Panc1 (cell line): Measurements from ENCODE around the gene TBCE. TPM values are rescaled to one million over a fixed set of nuclear protein-coding genes. Genes with fewer than 3 reads are reported as not detected.
A peak's percentile ranks its signal among the peaks of the same experiment; 100 is the strongest.

ENCODE experiments used
- ATAC-seq: fragments of 200-7000 bp; cut with Tn5 transposase; 2 replicates; pipeline ENCODE4 v1.9.1; 2020; ENCODE audit warnings: mild to moderate bottlenecking, moderate library complexity
- BruUV-seq: library from RNA; stranded (reverse); fragments of 400-500 nt; replicated peaks from 2 replicates; lab custom pipeline; 2021; lab: Mats Ljungman, UMichigan
- CTCF ChIA-PET: fragments of 300-600 bp; sonication (Branson Sonifier 250); formaldehyde crosslinking; loops from one replicate; lab custom pipeline; 2022; ENCODE audit warnings: antibody characterized with exemption; lab: Charles Lee
- POLR2A ChIA-PET: fragments of 300-600 bp; sonication (Branson Sonifier 250); formaldehyde crosslinking; loops from one replicate; lab custom pipeline; 2022; ENCODE audit warnings: antibody characterized with exemption; lab: Charles Lee
- DNase-seq: peaks from one replicate; pipeline ENCODE4 v3.0.0-alpha.2; 2010; ENCODE audit warnings: low read depth, low spot score
- H3K27ac ChIP-seq: 2 replicates; pipeline ENCODE4 v1.5.1; 2011; ENCODE audit warnings: mild to moderate bottlenecking, low read length, inconsistent platforms
- H3K27me3 ChIP-seq: fragments of 200-500 bp; sonication (Bioruptor generic); 2 replicates; pipeline ENCODE4 v1.6.0; 2014; ENCODE audit warnings: low read length, inconsistent platforms; ENCODE audit not compliant: control insufficient read depth, insufficient read depth
- H3K36me3 ChIP-seq: fragments of 200-500 bp; sonication (Bioruptor generic); 2 replicates; pipeline ENCODE4 v1.5.1; 2014; ENCODE audit warnings: inconsistent platforms, mild to moderate bottlenecking, low read length, moderate library complexity; ENCODE audit not compliant: control insufficient read depth, insufficient read depth
- H3K4me1 ChIP-seq: 2 replicates; pipeline ENCODE4 v1.5.1; 2011; ENCODE audit warnings: inconsistent platforms, mild to moderate bottlenecking, low read length, moderate library complexity; ENCODE audit not compliant: control insufficient read depth, insufficient read depth
- H3K4me3 ChIP-seq, 2 experiments: 2 replicates each; pipeline ENCODE4 v1.5.1; 2011 to 2012; ENCODE audit warnings: low read depth in 2 of 2, low read length in 2 of 2, mild to moderate bottlenecking in 2 of 2, inconsistent platforms in 1 of 2, moderate library complexity in 1 of 2
- H3K9me3 ChIP-seq: fragments of 200-500 bp; sonication (Bioruptor generic); 2 replicates; pipeline ENCODE4 v1.5.1; 2014; ENCODE audit warnings: low read depth, mild to moderate bottlenecking, inconsistent platforms, low read length, moderate library complexity; ENCODE audit not compliant: control insufficient read depth, insufficient read depth
- POLR2AphosphoS5 ChIP-seq: IDR thresholded peaks from 2 replicates; pipeline ENCODE4 v1.6.1; 2012; ENCODE audit warnings: mild to moderate bottlenecking, low read depth, low read length, moderate library complexity
- SIN3A ChIP-seq: IDR thresholded peaks from 2 replicates; pipeline ENCODE4 v1.6.1; 2012; ENCODE audit warnings: low read depth, mild to moderate bottlenecking, low read length, moderate library complexity, borderline replicate concordance; ENCODE audit not compliant: insufficient read depth
- TCF7L2 ChIP-seq: IDR thresholded peaks from 2 replicates; pipeline ENCODE4 v1.6.1; 2011; ENCODE audit warnings: mild to moderate bottlenecking, low read depth, low read length, inconsistent platforms
- in situ Hi-C: cut with HindIII; loops from 2 replicates; pipeline ENCODE4 v1.10.0; 2016; ENCODE audit warnings: low sequenced_read_pairs, low pct_unique_long_range_greater_than_20kb
- intact Hi-C: fragments of 100-400 bp; cut with micrococcal nuclease; formaldehyde crosslinking; loops from one replicate; pipeline ENCODE4 v1.10.0; 2022; ENCODE audit not compliant: unreplicated experiment
- total RNA-seq: library from RNA; stranded (reverse); gene quantifications from one replicate; pipeline ENCODE4 v1.2.1, GENCODE V29; 2021; ENCODE audit not compliant: unreplicated experiment
- TF ChIP-seq, protein P1 (sequence below), 2 experiments: IDR thresholded peaks; 2 replicates each; pipeline ENCODE4 v1.6.1; 2011 to 2012; ENCODE audit warnings: low read depth in 2 of 2, control low read depth in 1 of 2, low read length in 1 of 2, mild to moderate bottlenecking in 1 of 2, moderate library complexity in 1 of 2; ENCODE audit not compliant: insufficient read depth in 1 of 2
- TF ChIP-seq, protein P2 (sequence below): fragments of 450-650 bp; IDR thresholded peaks from 2 replicates; pipeline ENCODE4 v1.5.1; 2017; ENCODE audit warnings: mild to moderate bottlenecking

Gene TBCE
- total RNA-seq, 1 experiment from 2014 or later, result 72.0 TPM

DNA sequence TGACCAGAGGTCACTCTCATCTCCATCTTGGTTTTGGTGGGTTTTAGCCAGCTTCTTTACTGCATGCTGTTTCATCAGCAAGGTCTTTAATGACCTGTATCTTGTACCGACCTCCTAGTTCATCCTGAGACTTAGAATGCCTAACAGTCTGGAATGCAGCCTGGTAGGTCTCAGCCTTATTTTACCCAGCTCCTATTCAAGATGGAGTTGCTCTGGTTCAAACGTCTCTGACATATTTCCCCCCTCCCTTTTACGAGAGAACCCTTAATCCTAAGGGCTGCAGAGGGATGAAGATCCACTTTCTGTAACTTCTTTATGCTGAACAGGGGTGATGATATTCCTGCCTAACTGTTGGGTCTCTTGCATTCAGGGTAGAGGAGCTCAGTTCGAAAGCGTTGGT, 43.2 kb downstream of the TBCE start:
- Histone ChIP-seq H3K27me3 (no peaks in the 10 kb centered on the region), H3K4me1 (peaks cover 77% of the 10 kb centered on the region), H3K36me3 (no peaks in the 10 kb centered on the region; the same call in 1 of the 2 replicates), H3K9me3 (no peaks in the 10 kb centered on the region), H3K27ac (peak overlapping the region; percentile 97), H3K4me3 (no peak overlapping the region)
- in situ Hi-C loops (no loop called here), intact Hi-C loops (no loop called here)
- POLR2A ChIA-PET, result no interaction called here
- no peak for TF ChIP-seq TCF7L2
- no peak for TF ChIP-seq POLR2AphosphoS5
- TF ChIP-seq, protein P1, sequence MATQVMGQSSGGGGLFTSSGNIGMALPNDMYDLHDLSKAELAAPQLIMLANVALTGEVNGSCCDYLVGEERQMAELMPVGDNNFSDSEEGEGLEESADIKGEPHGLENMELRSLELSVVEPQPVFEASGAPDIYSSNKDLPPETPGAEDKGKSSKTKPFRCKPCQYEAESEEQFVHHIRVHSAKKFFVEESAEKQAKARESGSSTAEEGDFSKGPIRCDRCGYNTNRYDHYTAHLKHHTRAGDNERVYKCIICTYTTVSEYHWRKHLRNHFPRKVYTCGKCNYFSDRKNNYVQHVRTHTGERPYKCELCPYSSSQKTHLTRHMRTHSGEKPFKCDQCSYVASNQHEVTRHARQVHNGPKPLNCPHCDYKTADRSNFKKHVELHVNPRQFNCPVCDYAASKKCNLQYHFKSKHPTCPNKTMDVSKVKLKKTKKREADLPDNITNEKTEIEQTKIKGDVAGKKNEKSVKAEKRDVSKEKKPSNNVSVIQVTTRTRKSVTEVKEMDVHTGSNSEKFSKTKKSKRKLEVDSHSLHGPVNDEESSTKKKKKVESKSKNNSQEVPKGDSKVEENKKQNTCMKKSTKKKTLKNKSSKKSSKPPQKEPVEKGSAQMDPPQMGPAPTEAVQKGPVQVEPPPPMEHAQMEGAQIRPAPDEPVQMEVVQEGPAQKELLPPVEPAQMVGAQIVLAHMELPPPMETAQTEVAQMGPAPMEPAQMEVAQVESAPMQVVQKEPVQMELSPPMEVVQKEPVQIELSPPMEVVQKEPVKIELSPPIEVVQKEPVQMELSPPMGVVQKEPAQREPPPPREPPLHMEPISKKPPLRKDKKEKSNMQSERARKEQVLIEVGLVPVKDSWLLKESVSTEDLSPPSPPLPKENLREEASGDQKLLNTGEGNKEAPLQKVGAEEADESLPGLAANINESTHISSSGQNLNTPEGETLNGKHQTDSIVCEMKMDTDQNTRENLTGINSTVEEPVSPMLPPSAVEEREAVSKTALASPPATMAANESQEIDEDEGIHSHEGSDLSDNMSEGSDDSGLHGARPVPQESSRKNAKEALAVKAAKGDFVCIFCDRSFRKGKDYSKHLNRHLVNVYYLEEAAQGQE (IDR thresholded peaks at IDR 0.05; ENCODE audit: insufficient read depth in 1 of 2, low read depth in 2 of 2, low read length in 1 of 2), result no peak
- TF ChIP-seq SIN3A, result no peak
- TF ChIP-seq, protein P2, sequence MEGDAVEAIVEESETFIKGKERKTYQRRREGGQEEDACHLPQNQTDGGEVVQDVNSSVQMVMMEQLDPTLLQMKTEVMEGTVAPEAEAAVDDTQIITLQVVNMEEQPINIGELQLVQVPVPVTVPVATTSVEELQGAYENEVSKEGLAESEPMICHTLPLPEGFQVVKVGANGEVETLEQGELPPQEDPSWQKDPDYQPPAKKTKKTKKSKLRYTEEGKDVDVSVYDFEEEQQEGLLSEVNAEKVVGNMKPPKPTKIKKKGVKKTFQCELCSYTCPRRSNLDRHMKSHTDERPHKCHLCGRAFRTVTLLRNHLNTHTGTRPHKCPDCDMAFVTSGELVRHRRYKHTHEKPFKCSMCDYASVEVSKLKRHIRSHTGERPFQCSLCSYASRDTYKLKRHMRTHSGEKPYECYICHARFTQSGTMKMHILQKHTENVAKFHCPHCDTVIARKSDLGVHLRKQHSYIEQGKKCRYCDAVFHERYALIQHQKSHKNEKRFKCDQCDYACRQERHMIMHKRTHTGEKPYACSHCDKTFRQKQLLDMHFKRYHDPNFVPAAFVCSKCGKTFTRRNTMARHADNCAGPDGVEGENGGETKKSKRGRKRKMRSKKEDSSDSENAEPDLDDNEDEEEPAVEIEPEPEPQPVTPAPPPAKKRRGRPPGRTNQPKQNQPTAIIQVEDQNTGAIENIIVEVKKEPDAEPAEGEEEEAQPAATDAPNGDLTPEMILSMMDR, result no peak
- CTCF ChIA-PET, result no interaction called here
- no TSS peak for BruUV-seq
- DNase-seq, result no peak
- no peak for ATAC-seq

DNA sequence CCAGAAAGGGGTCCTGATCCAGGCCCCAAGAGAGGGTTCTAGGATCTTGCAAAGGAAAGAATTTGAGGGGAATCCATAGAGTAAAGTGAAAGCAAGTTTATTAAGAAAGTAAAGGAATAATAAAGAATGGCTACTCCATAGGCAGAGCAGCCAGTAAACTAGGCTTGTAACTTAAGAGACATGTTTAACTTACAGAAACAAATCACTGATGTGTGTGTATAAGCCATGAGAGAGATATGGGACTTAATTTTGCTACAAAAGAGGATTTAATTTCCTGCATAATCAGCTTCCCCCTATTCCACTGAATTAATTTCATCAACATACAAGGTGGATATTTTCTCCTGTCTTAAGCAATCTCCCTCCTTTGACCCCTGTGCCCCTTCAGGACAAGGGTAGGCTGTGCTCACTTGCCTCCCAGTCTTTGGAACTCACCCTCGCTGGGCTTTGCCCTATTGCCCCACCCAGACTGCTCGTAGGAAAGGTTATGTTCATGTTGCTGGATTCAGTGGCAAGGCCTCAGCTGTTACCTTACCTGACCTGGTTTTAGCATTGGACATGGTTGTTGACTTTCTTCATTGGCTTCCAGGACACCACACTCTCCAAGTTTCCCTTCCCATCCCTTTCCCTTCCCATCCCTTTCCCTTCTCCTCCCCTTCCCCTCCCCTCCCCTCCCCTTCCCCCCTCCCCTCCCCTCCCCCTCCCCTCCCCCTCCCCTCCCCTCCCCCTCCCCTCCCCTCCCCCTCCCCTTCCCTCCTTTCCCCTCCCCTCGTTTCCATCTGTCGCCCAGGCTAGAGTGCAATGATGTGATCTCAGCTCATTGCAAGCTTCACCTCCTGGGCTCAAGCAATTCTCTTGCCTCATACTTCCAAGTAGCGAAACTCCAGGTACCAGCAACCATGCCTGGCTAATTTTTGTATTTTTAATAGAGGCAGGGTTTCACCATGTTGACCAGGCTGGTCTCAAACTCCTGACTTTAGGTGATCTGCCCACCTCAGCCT, 44.6 kb downstream of the TBCE start:
- POLR2A ChIA-PET, result no interaction called here
- peaks cover 73% of the 10 kb centered on the region for H3K4me1 ChIP-seq
- ATAC-seq (peak; percentile 70), DNase-seq (no peak)
- no peaks in the 10 kb centered on the region for H3K27me3 ChIP-seq
- H3K27ac ChIP-seq, result peak overlapping the region; percentile 97
- in situ Hi-C loops, result no loop called here
- no peaks in the 10 kb centered on the region for H3K9me3 ChIP-seq
- no TSS peak for BruUV-seq
- H3K36me3 ChIP-seq, result no peaks in the 10 kb centered on the region; the same call in 1 of the 2 replicates
- CTCF ChIA-PET, result interaction anchor here (0.7 kb wide), 1 partner anchor 44 kb away, joined by 3 read pairs; the partner anchor contains the start of gene TBCE
- TF ChIP-seq SIN3A, result no peak
- peak; percentile 45; the same call in 1 of the 2 replicates for TF ChIP-seq POLR2AphosphoS5
- TF ChIP-seq, protein P2, result no peak
- TF ChIP-seq, protein P1 (IDR thresholded peaks at IDR 0.05; ENCODE audit: insufficient read depth in 1 of 2, low read depth in 2 of 2, low read length in 1 of 2), result peak in 1 of 2 experiments; percentile 41; a peak in 1 of 4 replicates
- no peak overlapping the region for H3K4me3 ChIP-seq
- intact Hi-C loops, result no loop called here
